Measurements from ENCODE around the gene RPTOR.

The RPTOR gene

GRCh38 chr17:80822021-80822699 lies 277.5 kb downstream of the RPTOR start:
- no peak for DNase-seq (ENCODE audit: extremely low spot score)
- ChIA-PET POLR2A (no interaction called here), CTCF (no interaction called here)
- no peak for TF ChIP-seq CTCF (IDR thresholded peaks at IDR 0.05; ENCODE audit: control extremely low read depth, extremely low read depth, low read depth, missing control alignments)

- POLR2A ChIA-PET, result no interaction called here
Observed at GRCh38 chr17:80822700-80823410, 278.2 kb downstream of the RPTOR start.

GRCh38 chr17:80824549-80825470 lies 280.2 kb downstream of the RPTOR start:
- ChIA-PET CTCF (no interaction called here), POLR2A (interaction anchor here (1.2 kb wide), 1 partner anchor 30 kb away, joined by 3 read pairs; no protein-coding TSS in a partner anchor)
- no peak for DNase-seq (ENCODE audit: extremely low spot score)
- TF ChIP-seq CTCF (IDR thresholded peaks at IDR 0.05; ENCODE audit: control extremely low read depth, extremely low read depth, low read depth, missing control alignments), result no peak

More at GRCh38 chr17:80822700-80823410, 278.2 kb downstream of the RPTOR start:
- CTCF ChIA-PET, result no interaction called here
- no peak for DNase-seq (ENCODE audit: extremely low spot score)
- TF ChIP-seq CTCF (IDR thresholded peaks at IDR 0.05; ENCODE audit: control extremely low read depth, extremely low read depth, low read depth, missing control alignments), result no peak

GRCh38 chr17:80825471-80826345 lies 281.1 kb downstream of the RPTOR start:
- ChIA-PET POLR2A (interaction anchor here (1.2 kb wide), 1 partner anchor 31 kb away, joined by 3 read pairs; no protein-coding TSS in a partner anchor), CTCF (interaction anchor here (1.1 kb wide), 1 partner anchor 31 kb away, joined by 3 read pairs; no protein-coding TSS in a partner anchor)
- DNase-seq (ENCODE audit: extremely low spot score), result no peak
- TF ChIP-seq CTCF (IDR thresholded peaks at IDR 0.05; ENCODE audit: control extremely low read depth, extremely low read depth, low read depth, missing control alignments), result no peak

- ChIA-PET CTCF (interaction anchor here (1.1 to 2.2 kb wide), 2 partner anchors 10 to 30 kb away, joined by 3 to 9 read pairs; no protein-coding TSS in a partner anchor), POLR2A (interaction anchor here (1.2 kb wide), 1 partner anchor 32 kb away, joined by 3 read pairs; no protein-coding TSS in a partner anchor)
- DNase-seq (ENCODE audit: extremely low spot score), result no peak
- TF ChIP-seq CTCF (IDR thresholded peaks at IDR 0.05; ENCODE audit: control extremely low read depth, extremely low read depth, low read depth, missing control alignments), result no peak
Observed at GRCh38 chr17:80826346-80826954, 281.8 kb downstream of the RPTOR start.

Measured in GM10248 (cell line).